ACC112 (cell line): ENCODE data around the gene CDC42BPA.
"Not testable (repeated sequence)": the region's sequence is repeated elsewhere in the genome, so short reads cannot be mapped to it uniquely, and the experiment has no call there.

Experiments used
- H2AFZ ChIP-seq: fragments of 200-600 bp; sonication (generic); one replicate; pipeline ENCODE4 v1.6.0; 2017; ENCODE audit warnings: antibody characterized with exemption, low read length; ENCODE audit not compliant: unreplicated experiment
- H3K27ac ChIP-seq: fragments of 200-600 bp; sonication (generic); 2 replicates; pipeline ENCODE4 v1.5.1; 2014; ENCODE audit warnings: low read depth, mild to moderate bottlenecking, antibody characterized with exemption, low read length, moderate library complexity
- H3K27me3 ChIP-seq: fragments of 200-600 bp; sonication (generic); 2 replicates; pipeline ENCODE4 v1.6.1; 2014; ENCODE audit warnings: mild to moderate bottlenecking, antibody characterized with exemption, low read length, moderate library complexity, mixed read lengths; ENCODE audit not compliant: insufficient read depth
- H3K36me3 ChIP-seq: fragments of 200-600 bp; sonication (generic); 2 replicates; pipeline ENCODE4 v1.6.1; 2016; ENCODE audit warnings: mild to moderate bottlenecking, antibody characterized with exemption, low read length, moderate library complexity, mixed read lengths; ENCODE audit not compliant: insufficient read depth
- H3K4me1 ChIP-seq: fragments of 200-600 bp; sonication (generic); one replicate; pipeline ENCODE4 v1.6.1; 2016; ENCODE audit warnings: low read length, mixed read lengths; ENCODE audit not compliant: insufficient read depth, unreplicated experiment, control insufficient read depth
- H3K4me3 ChIP-seq: fragments of 200-600 bp; sonication (generic); 2 replicates; pipeline ENCODE4 v1.5.1; 2014; ENCODE audit warnings: mild to moderate bottlenecking, low read depth, low read length
- H3K79me2 ChIP-seq: fragments of 200-600 bp; sonication (generic); one replicate; pipeline ENCODE4 v1.6.0; 2016; ENCODE audit warnings: low read length; ENCODE audit not compliant: control insufficient read depth, unreplicated experiment, insufficient read depth

Gene CDC42BPA

GRCh38 chr1:227281371-227281770 is 36.9 kb downstream of the CDC42BPA start:
- peaks cover 6% of the 10 kb centered on the region; the same call in 1 of the 2 replicates for H3K36me3 ChIP-seq
- H3K4me1 ChIP-seq: no peaks in the 10 kb centered on the region
- no peaks in the 10 kb centered on the region for H3K27me3 ChIP-seq
- peaks cover 42% of the 10 kb centered on the region for H3K79me2 ChIP-seq
- H3K4me3 ChIP-seq: no peak overlapping the region
- no peak overlapping the region for H3K27ac ChIP-seq
- H2AFZ ChIP-seq: no peak overlapping the region

- Histone ChIP-seq H3K4me1 (no peaks in the 10 kb centered on the region), H3K79me2 (peaks cover 40% of the 10 kb centered on the region), H2AFZ (no peak overlapping the region), H3K27ac (no peak overlapping the region), H3K4me3 (no peak overlapping the region), H3K27me3 (no peaks in the 10 kb centered on the region), H3K36me3 (peaks cover under 1% of the 10 kb centered on the region; the same call in 1 of the 2 replicates)
Observed at GRCh38 chr1:227280836-227281235, 37.5 kb downstream of the CDC42BPA start.

DNA sequence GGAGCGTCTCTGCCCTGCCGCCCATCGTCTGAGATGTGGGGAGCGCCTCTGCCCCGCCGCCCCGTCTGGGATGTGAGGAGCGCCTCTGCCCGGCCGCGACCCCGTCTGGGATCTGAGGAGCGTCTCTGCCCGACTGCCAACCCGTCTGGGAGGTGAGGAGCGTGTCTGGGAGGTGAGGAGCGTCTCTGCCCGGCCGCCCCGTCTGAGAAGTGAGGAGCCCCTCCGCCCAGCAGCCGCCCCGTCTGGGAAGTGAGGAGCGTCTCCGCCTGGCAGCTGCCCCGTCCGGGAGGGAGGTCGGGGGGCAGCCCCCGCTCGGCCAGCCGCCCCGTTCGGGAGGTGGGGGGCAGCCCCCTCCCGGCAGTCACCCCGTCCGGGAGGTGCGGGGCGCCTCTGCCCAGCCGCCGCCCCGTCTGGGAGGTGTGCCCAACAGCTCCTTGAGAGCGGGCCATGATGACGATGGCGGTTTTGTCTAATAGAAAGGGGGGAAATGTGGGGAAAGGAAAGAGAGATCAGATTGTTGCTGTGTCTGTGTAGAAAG is 42.1 kb downstream of the CDC42BPA start:
- H3K4me3 ChIP-seq, H3K27me3 ChIP-seq, H3K4me1 ChIP-seq, H3K27ac ChIP-seq, H2AFZ ChIP-seq, H3K36me3 ChIP-seq: not testable (repeated sequence)
- H3K79me2 ChIP-seq: peaks cover 38% of the 10 kb centered on the region

- peaks cover 41% of the 10 kb centered on the region for H3K79me2 ChIP-seq
Observed at GRCh38 chr1:227273557-227273956, 44.7 kb downstream of the CDC42BPA start.

DNA sequence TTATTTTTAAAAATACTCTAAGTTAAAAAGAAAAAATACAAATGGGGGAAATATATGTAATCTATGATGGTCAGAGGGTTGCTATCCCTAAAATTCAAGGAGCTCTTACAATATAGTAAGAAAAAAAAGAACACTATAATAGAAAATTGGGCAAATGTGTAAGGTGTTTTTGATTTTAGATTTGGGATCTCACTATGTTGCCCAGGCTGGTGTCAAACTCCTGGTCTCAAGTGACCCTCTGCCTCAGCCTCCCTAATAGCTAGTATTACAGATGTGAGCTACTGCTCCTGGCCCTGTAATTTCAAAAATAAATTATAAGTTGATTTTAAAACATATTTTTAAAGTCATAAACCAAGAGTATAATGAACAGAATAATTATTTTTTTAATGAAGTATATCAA is 45.9 kb downstream of the CDC42BPA start:
- Histone ChIP-seq H3K27ac (no peak overlapping the region), H3K4me3 (no peak overlapping the region), H3K79me2 (peaks cover 38% of the 10 kb centered on the region), H3K27me3 (no peaks in the 10 kb centered on the region), H3K4me1 (no peaks in the 10 kb centered on the region), H2AFZ (no peak overlapping the region), H3K36me3 (no peaks in the 10 kb centered on the region)

More at GRCh38 chr1:227273557-227273956, 44.7 kb downstream of the CDC42BPA start:
- Histone ChIP-seq H2AFZ (no peak overlapping the region), H3K36me3 (no peaks in the 10 kb centered on the region), H3K27me3 (no peaks in the 10 kb centered on the region), H3K4me1 (no peaks in the 10 kb centered on the region), H3K4me3 (no peak overlapping the region), H3K27ac (no peak overlapping the region)

DNA sequence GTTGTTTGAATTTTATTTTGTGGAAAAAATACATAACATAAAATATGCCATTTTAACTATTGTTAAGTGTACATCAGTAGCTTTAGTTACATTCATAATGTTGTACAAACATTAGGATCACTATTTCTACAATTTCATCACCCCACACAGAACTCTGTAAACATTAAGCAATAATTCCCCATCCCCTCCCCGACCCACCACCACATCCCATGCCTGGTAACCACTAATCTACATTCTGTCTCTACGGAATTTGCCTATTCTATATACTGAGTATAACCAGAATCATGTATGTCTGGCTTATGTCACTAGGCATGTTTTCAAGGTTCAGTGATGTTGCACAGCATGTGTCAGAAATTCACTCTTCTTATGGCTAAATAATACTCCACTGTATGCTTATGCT is 47.7 kb downstream of the CDC42BPA start:
- Histone ChIP-seq H3K79me2 (peaks cover 48% of the 10 kb centered on the region), H2AFZ (no peak overlapping the region), H3K4me1 (no peaks in the 10 kb centered on the region), H3K27ac (no peak overlapping the region), H3K36me3 (no peaks in the 10 kb centered on the region), H3K27me3 (no peaks in the 10 kb centered on the region), H3K4me3 (no peak overlapping the region)

GRCh38 chr1:227268943-227269342 is 49.3 kb downstream of the CDC42BPA start:
- H2AFZ ChIP-seq: no peak overlapping the region
- no peaks in the 10 kb centered on the region for H3K27me3 ChIP-seq
- H3K36me3 ChIP-seq: no peaks in the 10 kb centered on the region
- H3K4me1 ChIP-seq: no peaks in the 10 kb centered on the region
- no peak overlapping the region for H3K4me3 ChIP-seq
- H3K27ac ChIP-seq: no peak overlapping the region
- peaks cover 56% of the 10 kb centered on the region for H3K79me2 ChIP-seq

- no peaks in the 10 kb centered on the region for H3K4me1 ChIP-seq
- no peaks in the 10 kb centered on the region for H3K36me3 ChIP-seq
- H3K4me3 ChIP-seq: no peak overlapping the region
- no peak overlapping the region for H3K27ac ChIP-seq
- no peak overlapping the region for H2AFZ ChIP-seq
- peaks cover 60% of the 10 kb centered on the region for H3K79me2 ChIP-seq
- H3K27me3 ChIP-seq: no peaks in the 10 kb centered on the region
Observed at GRCh38 chr1:227265891-227266290, 52.4 kb downstream of the CDC42BPA start.

DNA sequence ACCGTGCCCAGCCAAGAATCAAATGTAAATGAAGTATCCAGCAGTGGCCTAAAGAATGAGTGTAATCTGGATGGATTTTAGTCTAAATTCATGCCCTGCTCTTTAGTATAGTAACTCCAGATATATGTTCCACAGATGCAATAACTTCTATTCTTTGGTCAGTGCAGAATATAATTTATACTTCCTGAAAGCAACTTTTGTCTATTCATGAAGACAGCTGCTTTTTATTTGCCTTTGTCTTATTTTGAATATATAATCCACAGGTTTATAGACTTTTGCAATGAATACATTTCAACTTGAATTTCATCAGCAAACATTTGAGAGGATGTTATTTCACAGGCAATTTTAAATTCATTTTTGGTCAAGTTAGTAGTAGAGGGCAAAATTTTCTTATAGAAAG is 54.4 kb downstream of the CDC42BPA start:
- no peaks in the 10 kb centered on the region for H3K36me3 ChIP-seq
- no peaks in the 10 kb centered on the region for H3K27me3 ChIP-seq
- H2AFZ ChIP-seq: no peak overlapping the region
- H3K4me3 ChIP-seq: no peak overlapping the region
- H3K27ac ChIP-seq: no peak overlapping the region
- peaks cover 55% of the 10 kb centered on the region for H3K79me2 ChIP-seq
- no peaks in the 10 kb centered on the region for H3K4me1 ChIP-seq

GRCh38 chr1:227261501-227261900 is 56.8 kb downstream of the CDC42BPA start:
- Histone ChIP-seq H3K4me3 (no peak overlapping the region), H3K27ac (no peak overlapping the region), H2AFZ (no peak overlapping the region), H3K4me1 (no peaks in the 10 kb centered on the region), H3K27me3 (no peaks in the 10 kb centered on the region), H3K36me3 (no peaks in the 10 kb centered on the region), H3K79me2 (peaks cover 57% of the 10 kb centered on the region)

GRCh38 chr1:227260433-227260832 is 57.9 kb downstream of the CDC42BPA start:
- H3K27ac ChIP-seq: no peak overlapping the region
- no peaks in the 10 kb centered on the region for H3K36me3 ChIP-seq
- H3K4me1 ChIP-seq: no peaks in the 10 kb centered on the region
- no peaks in the 10 kb centered on the region for H3K27me3 ChIP-seq
- peaks cover 51% of the 10 kb centered on the region for H3K79me2 ChIP-seq
- no peak overlapping the region for H3K4me3 ChIP-seq
- no peak overlapping the region for H2AFZ ChIP-seq
